Activated naive CD8-positive, alpha-beta T cell treated with anti-CD3 and anti-CD28 coated beads, Interleukin-2, amount 50 U/mL, for 24 hours (primary cell): Measurements from ENCODE around the gene INPP4B.

ENCODE experiments used
- ATAC-seq: fragments of 150-1000 bp; cut with Tn5 transposase; one replicate; pipeline ENCODE4 v1.10.0; 2021
- DNase-seq: peaks from one replicate; pipeline ENCODE4 v3.0.0; 2021
- H3K27ac Mint-ChIP-seq: one replicate; pipeline ENCODE4 v1.8.0; 2021; ENCODE audit warnings: mild to moderate bottlenecking, mixed read lengths
- H3K27me3 Mint-ChIP-seq: one replicate; pipeline ENCODE4 v1.8.0; 2021; ENCODE audit warnings: mixed read lengths
- H3K36me3 Mint-ChIP-seq: one replicate; pipeline ENCODE4 v1.8.0; 2021; ENCODE audit warnings: low read depth, mixed read lengths
- H3K4me1 Mint-ChIP-seq: one replicate; pipeline ENCODE4 v1.8.0; 2021; ENCODE audit warnings: mixed read lengths
- H3K4me3 Mint-ChIP-seq: one replicate; pipeline ENCODE4 v1.8.0; 2021; ENCODE audit warnings: mild to moderate bottlenecking, moderate library complexity, mixed read lengths
- H3K9me3 Mint-ChIP-seq: one replicate; pipeline ENCODE4 v1.8.0; 2021; ENCODE audit warnings: mixed read lengths

Gene INPP4B

DNA sequence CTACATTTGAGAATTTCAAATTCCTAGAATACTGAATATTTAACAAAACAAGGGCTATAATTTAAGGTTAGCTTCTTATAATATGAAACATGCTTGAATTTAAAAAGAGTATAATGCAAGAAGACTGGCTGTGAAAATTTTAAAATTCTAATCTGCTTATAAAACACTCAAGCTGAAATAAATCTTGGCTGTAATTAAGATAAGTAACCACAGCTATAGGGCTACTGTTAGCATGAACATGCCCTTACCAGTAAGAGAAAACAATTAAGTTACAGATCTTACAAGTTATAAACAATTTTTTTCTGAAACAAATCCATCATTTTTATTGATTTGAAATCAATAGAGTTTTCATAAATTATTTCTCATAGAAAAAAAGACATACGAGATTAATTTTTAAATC is 148.2 kb downstream of the INPP4B start:
- H3K27ac Mint-ChIP-seq, result no peak overlapping the region

DNA sequence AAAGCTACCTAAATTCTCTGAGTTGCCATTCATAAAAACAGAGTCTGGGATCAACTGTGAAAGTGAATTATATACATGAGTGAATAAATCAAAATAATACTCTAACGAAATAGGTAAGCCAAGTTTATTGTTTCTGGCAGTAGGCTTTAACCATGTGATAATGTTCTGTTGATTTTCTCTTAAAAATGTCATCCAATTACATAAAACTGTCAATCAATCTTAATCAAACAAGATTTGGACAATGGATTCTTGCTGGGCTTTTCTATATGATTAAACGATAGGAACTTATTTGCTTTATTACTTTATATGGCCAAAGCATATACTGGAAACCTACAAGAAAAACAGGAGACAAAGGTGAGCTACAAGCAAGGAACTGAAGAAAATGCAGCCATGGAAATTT is 148.8 kb downstream of the INPP4B start:
- no peaks in the 10 kb centered on the region for H3K27me3 Mint-ChIP-seq
- H3K27ac Mint-ChIP-seq, result peak overlapping the region; percentile 58
- ATAC-seq (no peak), DNase-seq (no peak)
- H3K4me1 Mint-ChIP-seq, result peaks cover 52% of the 10 kb centered on the region
- H3K4me3 Mint-ChIP-seq, result no peak overlapping the region
- no peaks in the 10 kb centered on the region for H3K36me3 Mint-ChIP-seq
- H3K9me3 Mint-ChIP-seq, result no peaks in the 10 kb centered on the region

More for the DNA sequence above, 148.2 kb downstream of the INPP4B start:
- Mint-ChIP-seq H3K36me3 (no peaks in the 10 kb centered on the region), H3K4me1 (peaks cover 55% of the 10 kb centered on the region), H3K9me3 (no peaks in the 10 kb centered on the region), H3K4me3 (no peak overlapping the region), H3K27me3 (no peaks in the 10 kb centered on the region)
- ATAC-seq (no peak), DNase-seq (no peak)

DNA sequence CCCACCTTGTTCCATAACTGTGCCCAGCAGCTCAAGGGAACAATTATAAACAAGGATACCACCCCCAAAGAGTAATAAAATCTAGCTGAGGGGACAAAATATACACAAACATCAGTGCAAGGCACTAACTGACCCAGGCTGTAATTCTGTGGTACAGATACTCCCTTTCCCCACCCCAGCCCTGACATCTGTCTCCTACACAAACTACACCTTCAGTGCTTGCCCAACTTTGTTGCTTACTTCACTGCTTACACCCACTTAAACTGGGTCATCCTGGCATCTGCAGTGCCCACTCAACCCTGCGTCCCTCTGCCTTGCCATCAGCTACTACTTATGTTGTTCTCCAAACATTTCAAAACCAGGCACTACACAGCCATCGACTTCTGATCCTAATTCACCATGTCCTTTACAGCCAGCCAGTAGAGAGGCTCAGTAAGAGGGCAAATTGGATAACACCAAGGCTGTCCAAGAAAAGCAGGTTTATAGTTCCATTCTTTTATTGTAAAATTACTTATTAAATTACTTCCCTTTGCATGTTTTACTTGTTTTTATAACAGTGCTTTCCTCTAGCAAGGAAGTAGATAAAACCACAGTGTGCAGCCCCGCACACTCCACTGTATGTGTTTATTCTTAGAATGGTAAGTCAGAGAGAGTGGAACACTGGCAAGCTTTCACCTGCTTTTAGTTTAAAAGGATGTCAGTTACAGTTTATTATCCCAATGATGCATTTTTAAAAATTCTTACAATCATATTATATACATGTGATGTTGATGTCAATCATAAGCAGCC is 149.6 kb downstream of the INPP4B start:
- ATAC-seq (peak; percentile 57), DNase-seq (no peak)
- H3K9me3 Mint-ChIP-seq, result no peaks in the 10 kb centered on the region
- H3K4me3 Mint-ChIP-seq, result peak overlapping the region; percentile 2
- H3K27ac Mint-ChIP-seq, result peak overlapping the region; percentile 65
- H3K4me1 Mint-ChIP-seq, result peaks cover 52% of the 10 kb centered on the region
- H3K36me3 Mint-ChIP-seq, result no peaks in the 10 kb centered on the region
- no peaks in the 10 kb centered on the region for H3K27me3 Mint-ChIP-seq

DNA sequence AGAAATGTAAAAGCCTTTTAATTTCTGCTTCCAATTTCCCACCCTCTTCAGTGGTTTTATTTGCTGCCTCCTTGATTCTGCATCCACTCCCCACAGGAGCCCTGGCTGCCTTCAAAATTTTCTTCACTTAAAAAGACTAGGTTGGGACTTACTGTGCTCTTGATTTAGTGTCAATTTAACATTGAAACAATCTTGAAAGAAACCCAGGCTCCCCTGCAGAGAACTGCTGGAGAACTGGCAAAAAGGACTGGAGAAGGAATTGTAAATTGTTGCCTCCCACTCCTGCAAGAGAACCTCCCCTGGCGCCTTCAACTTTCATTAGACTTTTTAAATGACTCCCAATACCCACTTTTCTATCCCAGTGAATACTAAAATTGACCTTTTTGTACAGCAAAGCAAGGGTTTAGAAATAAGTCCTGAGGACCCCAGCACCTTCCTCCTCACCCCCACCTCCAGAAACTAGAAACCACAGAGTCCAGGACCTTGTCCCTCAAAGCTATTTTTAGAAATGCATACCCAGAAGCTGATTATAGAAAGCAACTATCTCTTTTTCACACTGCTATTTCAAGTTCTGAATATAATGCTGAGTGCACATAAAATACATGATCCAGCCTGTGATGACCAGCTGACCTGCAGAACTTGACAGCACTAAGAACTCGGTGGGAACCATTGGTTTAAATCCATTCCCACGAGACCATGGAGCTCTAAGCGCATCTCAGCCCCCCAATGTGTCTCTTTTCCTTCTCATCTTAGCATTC is 155.5 kb downstream of the INPP4B start:
- Mint-ChIP-seq H3K4me1 (peaks cover 10% of the 10 kb centered on the region), H3K36me3 (no peaks in the 10 kb centered on the region), H3K27ac (no peak overlapping the region), H3K9me3 (peaks cover 4% of the 10 kb centered on the region), H3K27me3 (no peaks in the 10 kb centered on the region), H3K4me3 (no peak overlapping the region)
- DNase-seq, result no peak
- no peak for ATAC-seq

DNA sequence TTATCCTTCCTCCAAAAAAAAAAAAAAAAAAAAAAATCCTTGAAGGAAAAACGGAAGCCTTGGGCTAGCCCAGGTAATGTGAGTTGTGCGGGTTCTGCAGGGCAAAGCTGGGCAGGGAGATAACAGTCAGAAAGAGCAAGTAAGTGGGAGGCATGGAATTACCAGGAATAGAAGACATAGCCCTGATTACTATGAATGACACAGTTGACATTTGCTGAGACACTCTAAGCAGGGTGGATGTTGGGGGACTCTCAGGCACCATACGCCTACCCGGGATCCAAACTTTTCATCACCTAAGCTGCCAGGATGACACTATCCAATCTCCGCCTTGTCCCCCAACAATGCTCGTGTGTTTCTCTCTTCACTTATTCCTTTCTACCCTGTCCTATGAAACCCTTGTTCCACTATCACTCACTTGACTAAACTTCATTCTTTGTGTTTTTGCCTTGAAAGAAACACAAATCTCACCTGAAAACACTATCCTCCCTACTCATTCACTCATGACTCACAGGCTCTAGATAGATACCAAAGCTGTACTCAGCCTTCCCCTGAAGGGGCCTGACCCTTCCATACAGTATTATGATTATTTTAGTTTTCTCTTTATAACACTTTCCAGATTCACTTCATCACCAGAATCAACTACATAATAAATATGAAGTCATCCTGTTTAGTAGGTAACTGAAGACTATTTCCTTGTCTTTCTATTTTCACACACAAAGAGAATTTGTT is 158.4 kb downstream of the INPP4B start:
- no peaks in the 10 kb centered on the region for H3K27me3 Mint-ChIP-seq
- no peaks in the 10 kb centered on the region for H3K36me3 Mint-ChIP-seq
- no peak overlapping the region for H3K4me3 Mint-ChIP-seq
- ATAC-seq (peak; percentile 28), DNase-seq (no peak)
- no peak overlapping the region for H3K27ac Mint-ChIP-seq
- H3K9me3 Mint-ChIP-seq, result peaks cover 4% of the 10 kb centered on the region
- H3K4me1 Mint-ChIP-seq, result peaks cover 10% of the 10 kb centered on the region

DNA sequence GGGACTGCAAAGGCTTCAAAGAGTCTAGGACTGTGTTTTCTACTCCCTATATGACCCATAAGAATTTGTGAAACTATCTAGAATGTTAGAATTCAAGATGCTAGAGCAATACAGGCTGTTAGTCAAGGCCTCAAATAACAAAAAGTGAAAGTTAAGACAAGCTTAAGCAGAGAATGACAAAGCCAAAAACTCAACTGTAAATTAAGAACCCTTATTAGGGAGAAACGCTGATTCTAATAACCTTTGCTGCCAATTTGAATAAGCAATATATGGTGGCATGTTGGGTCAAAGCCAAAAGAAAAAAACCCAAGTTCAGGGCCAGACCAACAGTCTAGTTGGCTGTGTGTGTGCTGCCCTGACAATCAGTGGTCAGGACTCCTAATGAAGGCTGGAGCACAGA is 160.0 kb downstream of the INPP4B start:
- H3K27ac Mint-ChIP-seq, result no peak overlapping the region
- DNase-seq, result no peak
- H3K9me3 Mint-ChIP-seq, result peaks cover 4% of the 10 kb centered on the region
- no peaks in the 10 kb centered on the region for H3K27me3 Mint-ChIP-seq
- H3K4me1 Mint-ChIP-seq, result peaks cover 8% of the 10 kb centered on the region
- no peaks in the 10 kb centered on the region for H3K36me3 Mint-ChIP-seq
- H3K4me3 Mint-ChIP-seq, result no peak overlapping the region
- no peak for ATAC-seq

DNA sequence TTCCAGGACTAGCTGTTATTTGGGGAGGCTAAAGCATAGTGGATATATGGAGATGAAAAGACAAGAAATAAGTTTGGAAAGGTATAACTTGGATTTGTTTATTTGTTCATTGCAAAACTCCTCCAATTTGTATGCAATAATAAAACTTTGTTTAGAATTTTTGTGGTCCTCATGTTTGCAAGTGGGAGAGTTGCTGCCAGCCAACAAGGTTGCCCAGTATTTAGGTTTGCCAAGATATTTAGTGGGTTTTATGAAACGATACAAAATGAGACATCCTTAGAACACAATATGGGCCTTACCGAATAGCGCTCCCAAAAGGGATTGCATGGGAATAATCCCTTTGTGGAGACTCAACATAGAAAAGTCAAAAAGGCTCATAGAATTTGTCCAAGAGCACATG is 162.1 kb downstream of the INPP4B start:
- Mint-ChIP-seq H3K4me3 (no peak overlapping the region), H3K9me3 (no peaks in the 10 kb centered on the region), H3K4me1 (peaks cover 6% of the 10 kb centered on the region), H3K36me3 (no peaks in the 10 kb centered on the region), H3K27me3 (no peaks in the 10 kb centered on the region), H3K27ac (no peak overlapping the region)
- ATAC-seq (no peak), DNase-seq (no peak)

DNA sequence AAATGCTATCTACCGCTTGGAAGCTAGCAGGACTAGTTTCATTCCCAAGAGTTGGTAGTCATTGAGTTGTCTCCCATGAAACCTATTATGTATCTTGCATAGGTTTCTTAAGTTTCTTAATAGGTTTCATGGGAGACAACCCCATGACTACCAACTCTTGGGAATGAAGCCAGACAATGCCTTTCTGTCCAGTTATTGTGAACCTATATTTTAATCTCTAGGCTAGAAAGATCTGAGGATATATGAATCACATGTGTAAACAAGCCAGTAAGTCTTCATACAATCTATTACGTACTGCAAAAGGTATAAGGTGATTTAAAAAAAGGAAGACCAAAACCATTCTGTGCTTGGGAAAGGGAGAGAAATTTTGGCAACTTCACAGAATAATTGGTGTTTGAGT is 162.6 kb downstream of the INPP4B start:
- ATAC-seq, result no peak
- peaks cover 6% of the 10 kb centered on the region for H3K4me1 Mint-ChIP-seq
- DNase-seq, result no peak
- no peak overlapping the region for H3K4me3 Mint-ChIP-seq
- H3K27me3 Mint-ChIP-seq, result no peaks in the 10 kb centered on the region
- H3K36me3 Mint-ChIP-seq, result no peaks in the 10 kb centered on the region
- H3K27ac Mint-ChIP-seq, result no peak overlapping the region
- no peaks in the 10 kb centered on the region for H3K9me3 Mint-ChIP-seq

DNA sequence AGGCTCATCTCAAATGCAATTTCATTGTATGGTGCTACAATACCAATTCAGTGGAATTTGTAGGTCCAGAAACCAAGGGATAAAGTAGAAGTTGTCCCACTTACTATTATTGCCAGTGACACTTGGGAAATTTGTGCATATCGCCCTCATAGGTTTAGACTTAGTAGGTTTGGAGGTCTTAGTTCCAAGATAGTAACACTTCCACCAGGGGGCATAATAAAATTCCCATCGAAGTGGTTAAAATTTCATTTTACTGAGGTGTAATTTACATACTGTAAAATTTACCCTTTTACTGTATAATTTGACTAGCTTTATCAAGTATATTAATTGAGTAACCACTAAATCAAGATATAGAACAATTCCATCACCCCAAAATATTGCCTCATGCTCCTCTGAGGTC is 174.6 kb downstream of the INPP4B start:
- Mint-ChIP-seq H3K4me1 (no peaks in the 10 kb centered on the region), H3K27ac (no peak overlapping the region), H3K27me3 (no peaks in the 10 kb centered on the region), H3K9me3 (peaks cover 53% of the 10 kb centered on the region), H3K4me3 (no peak overlapping the region), H3K36me3 (peaks cover 10% of the 10 kb centered on the region)
- DNase-seq (no peak), ATAC-seq (no peak)

DNA sequence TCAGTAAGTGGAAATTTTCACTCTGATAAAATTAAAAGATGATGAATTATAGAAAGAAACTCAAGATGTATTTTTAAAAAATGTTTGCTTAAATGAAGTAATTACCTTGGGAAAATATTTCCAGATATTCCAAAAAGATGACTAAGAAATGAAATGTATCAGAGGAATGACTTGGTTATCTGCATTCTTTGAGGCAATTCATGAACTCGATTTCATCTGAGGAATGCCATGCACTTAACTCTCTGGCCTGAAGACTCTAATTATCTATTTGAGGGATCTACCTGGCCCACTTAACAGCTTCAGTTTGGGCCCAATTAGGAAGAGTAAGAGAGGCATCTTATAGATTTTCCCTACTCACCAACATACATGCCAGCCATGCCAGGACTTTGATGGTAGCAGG is 182.3 kb downstream of the INPP4B start:
- Mint-ChIP-seq H3K27me3 (no peaks in the 10 kb centered on the region), H3K4me1 (no peaks in the 10 kb centered on the region), H3K27ac (no peak overlapping the region), H3K9me3 (peaks cover 36% of the 10 kb centered on the region), H3K4me3 (no peak overlapping the region), H3K36me3 (peaks cover 12% of the 10 kb centered on the region)
- DNase-seq (no peak), ATAC-seq (no peak)

DNA sequence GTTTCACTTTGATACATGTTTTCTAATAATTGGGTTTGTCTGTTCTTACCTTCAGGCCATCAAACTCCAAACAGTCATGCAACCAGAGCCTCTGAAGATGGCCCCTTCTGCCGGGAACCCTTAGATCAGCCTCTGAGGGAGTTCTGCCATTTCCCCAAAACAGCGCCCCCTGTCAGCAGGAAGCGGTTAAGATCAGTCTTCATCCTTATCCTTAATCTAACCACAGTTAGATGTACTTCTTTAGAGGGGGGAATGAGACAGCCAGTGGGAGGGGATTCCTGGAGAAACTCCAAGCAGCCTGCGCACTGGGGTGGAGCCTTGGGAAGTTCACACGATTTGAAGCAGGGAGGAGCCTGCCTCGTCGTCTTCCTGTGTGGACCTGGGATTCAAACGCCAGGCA is 185.4 kb downstream of the INPP4B start:
- peaks cover 15% of the 10 kb centered on the region for H3K36me3 Mint-ChIP-seq
- H3K4me3 Mint-ChIP-seq, result no peak overlapping the region
- no peak overlapping the region for H3K27ac Mint-ChIP-seq
- H3K9me3 Mint-ChIP-seq, result peaks cover 33% of the 10 kb centered on the region
- ATAC-seq, result no peak
- H3K27me3 Mint-ChIP-seq, result no peaks in the 10 kb centered on the region
- H3K4me1 Mint-ChIP-seq, result no peaks in the 10 kb centered on the region
- no peak for DNase-seq

DNA sequence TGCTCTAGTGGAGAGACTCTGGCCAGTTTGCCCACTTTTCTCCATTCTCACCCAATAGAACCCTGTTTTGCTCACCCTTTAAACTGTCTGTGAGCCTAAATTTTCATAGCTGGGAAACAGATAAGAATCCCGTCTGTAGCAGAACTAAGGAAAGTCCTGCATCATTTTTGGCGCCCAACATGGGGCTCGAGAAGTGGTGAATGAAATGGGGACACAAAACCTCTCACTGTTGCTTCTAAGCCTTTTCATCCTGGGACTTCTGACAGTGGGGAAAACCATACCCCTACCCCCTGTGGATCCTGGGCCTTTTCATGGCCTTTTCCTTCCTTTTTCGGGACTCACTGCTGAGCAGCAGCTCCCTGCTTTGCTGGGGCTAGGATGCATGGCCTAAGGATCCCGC is 189.9 kb downstream of the INPP4B start:
- Mint-ChIP-seq H3K27me3 (no peaks in the 10 kb centered on the region), H3K9me3 (peaks cover 55% of the 10 kb centered on the region), H3K27ac (no peak overlapping the region), H3K4me1 (no peaks in the 10 kb centered on the region), H3K4me3 (no peak overlapping the region), H3K36me3 (peaks cover 32% of the 10 kb centered on the region)
- DNase-seq (peak; percentile 40), ATAC-seq (no peak)

DNA sequence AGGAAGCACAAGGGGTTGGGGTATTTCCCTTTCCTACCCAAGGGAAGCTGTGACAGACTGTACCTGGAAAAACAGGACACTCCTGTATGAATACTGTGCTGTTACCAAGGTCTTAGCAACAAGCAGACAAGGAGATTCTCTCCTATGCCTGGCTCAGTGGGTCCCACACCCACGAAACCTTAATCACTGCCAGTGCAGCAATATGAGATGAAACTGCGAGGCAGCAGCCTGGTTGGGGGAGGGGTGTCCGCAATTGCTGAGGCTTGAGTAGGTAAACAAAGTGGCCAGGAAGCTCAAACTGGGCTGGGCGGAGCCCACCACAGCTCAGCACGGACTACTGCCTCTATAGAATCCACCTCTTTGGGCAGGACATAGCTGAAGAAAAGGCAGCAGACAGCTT is 197.7 kb downstream of the INPP4B start:
- H3K4me1 Mint-ChIP-seq, result peaks cover 10% of the 10 kb centered on the region
- ATAC-seq (no peak), DNase-seq (no peak)
- peaks cover 28% of the 10 kb centered on the region for H3K36me3 Mint-ChIP-seq
- no peak overlapping the region for H3K4me3 Mint-ChIP-seq
- H3K27me3 Mint-ChIP-seq, result no peaks in the 10 kb centered on the region
- no peak overlapping the region for H3K27ac Mint-ChIP-seq
- H3K9me3 Mint-ChIP-seq, result peaks cover 60% of the 10 kb centered on the region

DNA sequence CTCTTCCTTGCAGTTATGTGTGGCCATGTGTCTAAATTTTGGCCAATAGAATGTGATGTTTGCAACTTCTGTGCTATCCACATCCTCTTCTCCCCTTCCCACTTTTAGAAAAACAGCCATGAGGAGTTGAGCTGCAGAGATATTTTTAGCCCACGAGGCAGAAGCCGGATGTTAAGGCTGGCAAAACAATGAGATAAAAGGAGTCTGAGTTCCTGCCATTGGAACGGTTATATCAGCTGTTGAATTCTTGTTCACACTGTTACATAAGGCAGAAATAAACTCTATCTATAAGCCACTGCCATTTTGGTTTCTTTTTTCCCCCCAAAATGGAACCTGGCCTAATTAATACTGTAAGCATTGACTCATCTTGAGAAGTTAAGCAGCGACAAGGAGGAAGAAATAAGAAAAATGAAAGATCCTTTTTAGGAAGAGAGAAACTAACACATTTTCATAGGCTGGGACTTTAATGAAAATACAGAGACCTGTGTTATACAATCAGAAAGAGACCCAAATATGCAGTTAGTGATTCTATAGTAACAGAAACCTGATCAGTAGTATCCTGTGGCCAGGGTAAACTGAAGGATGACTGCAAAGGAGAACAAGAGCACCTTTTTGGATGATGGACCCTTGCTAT is 200.5 kb downstream of the INPP4B start:
- DNase-seq, result no peak
- H3K27ac Mint-ChIP-seq, result peak overlapping the region; percentile 32
- peaks cover 10% of the 10 kb centered on the region for H3K4me1 Mint-ChIP-seq
- H3K4me3 Mint-ChIP-seq, result peak overlapping the region; percentile 46
- ATAC-seq, result no peak
- peaks cover 40% of the 10 kb centered on the region for H3K9me3 Mint-ChIP-seq
- H3K27me3 Mint-ChIP-seq, result no peaks in the 10 kb centered on the region
- peaks cover 17% of the 10 kb centered on the region for H3K36me3 Mint-ChIP-seq
